Tibial nerve (tissue), 4 donors: ENCODE data around the gene ROBO1. TPM values are rescaled to one million over a fixed set of nuclear protein-coding genes. Genes with fewer than 3 reads are reported as not detected.

Source experiments
- DNase-seq, 2 donors: peaks; one replicate each; pipeline ENCODE4 v3.0.0-alpha.2; 2019; ENCODE audit warnings: low spot score in 2 of 2
- H3K27ac ChIP-seq, 4 donors: fragments of 200-600 bp; sonication (generic) in 3 of 4; one replicate each; pipeline ENCODE4 v1.5.1; 2017 to 2019; ENCODE audit warnings: mild to moderate bottlenecking in 1 of 4
- H3K27me3 ChIP-seq, 2 donors: fragments of 200-600 bp; sonication (generic) in 1 of 2; one replicate each; pipeline versions ENCODE4 v1.5.1 to v1.6.0; 2017 to 2019
- H3K36me3 ChIP-seq, 3 donors: fragments of 200-600 bp; sonication (generic); one replicate each; pipeline ENCODE4 v1.5.1; 2018 to 2019
- H3K4me1 ChIP-seq, 4 donors: fragments of 200-600 bp; sonication (generic) in 3 of 4; one replicate each; pipeline ENCODE4 v1.5.1; 2017 to 2019
- H3K4me3 ChIP-seq, 4 donors: fragments of 200-600 bp; sonication (generic) in 3 of 4; one replicate each; pipeline ENCODE4 v1.5.1; 2017 to 2019; ENCODE audit warnings: mild to moderate bottlenecking in 1 of 4, moderate library complexity in 1 of 4
- H3K9me3 ChIP-seq, 4 donors: fragments of 200-600 bp; sonication (generic) in 3 of 4; one replicate each; pipeline ENCODE4 v1.5.1; 2017 to 2019
- CTCF ChIP-seq, 5 experiments: fragments of 200-600 bp in 3 of 5; fragments of 450-650 bp in 2 of 5; sonication (generic) in 3 of 5; IDR thresholded peaks; one replicate each; pipeline ENCODE4 v1.5.1; 2016 to 2019; ENCODE audit warnings: antibody characterized with exemption in 5 of 5, mild to moderate bottlenecking in 3 of 5, moderate library complexity in 2 of 5
- EP300 ChIP-seq, 2 donors: sonication (generic); formaldehyde crosslinking; IDR thresholded peaks; one replicate each; pipeline ENCODE4 v1.6.1; 2017; ENCODE audit warnings: antibody characterized with exemption in 2 of 2, mild to moderate bottlenecking in 1 of 2
- POLR2A ChIP-seq, 2 donors: fragments of 450-650 bp; IDR thresholded peaks; one replicate each; pipeline ENCODE4 v1.6.1; 2017; ENCODE audit warnings: antibody characterized with exemption in 2 of 2, mild to moderate bottlenecking in 2 of 2, moderate library complexity in 2 of 2
- WGBS, 2 donors: methylation state at CpG; one replicate each; pipeline ENCODE4 v1.1.5; 2018; 5-methylcytosine and 5-hydroxymethylcytosine counted together
- total RNA-seq, 4 donors: library from RNA; depleted of rRNA; stranded (reverse); fragments of >200 nt; gene quantifications; one replicate each; pipeline ENCODE4 v1.1.0, GENCODE V29; 2016

Gene ROBO1
- total RNA-seq, 4 donors from 2014 or later, result 12.6 to 27.8 (median 23.1) TPM

- DNase-seq, result no peak
- H3K4me3 ChIP-seq, result no peak overlapping the region
- H3K27ac ChIP-seq, result no peak overlapping the region
- no peaks in the 10 kb centered on the region for H3K27me3 ChIP-seq
- 91 to 92% methylated on average over 3 of the region's 3 CpGs for WGBS, 2 donors
- H3K36me3 ChIP-seq, result no peaks in the 10 kb centered on the region
- no peak for TF ChIP-seq POLR2A (IDR thresholded peaks at IDR 0.05)
- TF ChIP-seq EP300 (IDR thresholded peaks at IDR 0.05), result no peak
- TF ChIP-seq CTCF (IDR thresholded peaks at IDR 0.05), result no peak
- H3K4me1 ChIP-seq, result no peaks in the 10 kb centered on the region
- no peaks in the 10 kb centered on the region for H3K9me3 ChIP-seq
Measured at GRCh38 chr3:79354179-79354688, 413.6 kb downstream of the ROBO1 start.

- H3K27me3 ChIP-seq, result no peaks in the 10 kb centered on the region
- H3K4me3 ChIP-seq, result no peak overlapping the region
- H3K4me1 ChIP-seq, result no peaks in the 10 kb centered on the region
- H3K36me3 ChIP-seq, result no peaks in the 10 kb centered on the region
- H3K27ac ChIP-seq, result no peak overlapping the region
- WGBS, 2 donors, result 62 to 66% methylated on average over 2 of the region's 2 CpGs
- no peaks in the 10 kb centered on the region for H3K9me3 ChIP-seq
- DNase-seq, result no peak
- TF ChIP-seq CTCF (IDR thresholded peaks at IDR 0.05) (no peak), POLR2A (IDR thresholded peaks at IDR 0.05) (no peak), EP300 (IDR thresholded peaks at IDR 0.05) (no peak)
Measured at GRCh38 chr3:79351699-79352098, 416.1 kb downstream of the ROBO1 start.

GRCh38 chr3:79344876-79345871 is 422.6 kb downstream of the ROBO1 start:
- DNase-seq, result no peak
- Histone ChIP-seq H3K27me3 (no peaks in the 10 kb centered on the region), H3K9me3 (no peaks in the 10 kb centered on the region), H3K4me3 (no peak overlapping the region), H3K36me3 (no peaks in the 10 kb centered on the region), H3K4me1 (no peaks in the 10 kb centered on the region), H3K27ac (no peak overlapping the region)
- 27 to 41% methylated on average over 4 of the region's 4 CpGs for WGBS, 2 donors
- no peak for TF ChIP-seq EP300 (IDR thresholded peaks at IDR 0.05)
- TF ChIP-seq POLR2A (IDR thresholded peaks at IDR 0.05), result no peak
- TF ChIP-seq CTCF (IDR thresholded peaks at IDR 0.05), result no peak

- DNase-seq, result no peak
- H3K9me3 ChIP-seq, result no peaks in the 10 kb centered on the region
Measured at GRCh38 chr3:79341961-79342360, 425.8 kb downstream of the ROBO1 start.

More at GRCh38 chr3:79341961-79342360, 425.8 kb downstream of the ROBO1 start:
- Histone ChIP-seq H3K27me3 (no peaks in the 10 kb centered on the region), H3K4me1 (no peaks in the 10 kb centered on the region), H3K36me3 (no peaks in the 10 kb centered on the region), H3K27ac (no peak overlapping the region), H3K4me3 (no peak overlapping the region)
- TF ChIP-seq POLR2A (IDR thresholded peaks at IDR 0.05), result no peak
- no peak for TF ChIP-seq CTCF (IDR thresholded peaks at IDR 0.05)
- no peak for TF ChIP-seq EP300 (IDR thresholded peaks at IDR 0.05)
